ENCODE measurements around the gene POU2F1. TPM values are rescaled to one million over a fixed set of nuclear protein-coding genes. Genes with fewer than 3 reads are reported as not detected.
"Not testable (repeated sequence)": the region's sequence is repeated elsewhere in the genome, so short reads cannot be mapped to it uniquely, and the experiment has no call there.

The POU2F1 gene
- total RNA-seq, 1 donor from 2014 or later: 7.5 TPM

DNA sequence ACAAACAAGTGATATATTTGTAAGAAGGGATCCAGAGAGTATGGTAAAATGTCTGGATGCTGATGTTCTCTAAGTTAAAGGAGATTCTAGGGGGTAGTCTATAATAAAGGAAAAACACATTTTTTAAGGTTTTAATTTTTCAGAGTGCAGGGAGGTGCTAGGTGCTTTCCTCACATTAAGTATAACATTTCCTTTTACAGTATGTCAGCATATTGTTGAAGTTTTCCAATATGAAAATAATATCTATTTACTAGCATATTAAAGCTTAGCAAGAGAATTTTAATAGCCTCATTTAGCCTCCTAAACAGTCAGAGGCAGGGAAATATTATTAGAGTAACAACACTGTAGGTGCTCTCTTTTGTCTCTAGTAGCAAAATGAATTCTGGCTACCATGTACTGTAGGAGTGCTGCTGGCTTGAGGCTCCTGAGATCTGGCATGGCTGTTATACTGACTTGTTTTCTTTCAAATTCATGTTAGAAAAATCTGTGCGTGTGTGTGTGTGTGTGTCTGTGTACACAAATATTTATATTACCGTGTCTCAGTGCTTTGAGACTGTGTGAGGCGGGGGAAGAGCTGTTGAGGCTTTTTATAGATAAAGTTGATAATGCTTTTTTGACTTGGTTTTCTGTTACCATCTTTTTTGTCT, 71.0 kb downstream of the POU2F1 start:
- intact Hi-C loops (cut with DNase I): no loop called here
- no peak for ATAC-seq

DNA sequence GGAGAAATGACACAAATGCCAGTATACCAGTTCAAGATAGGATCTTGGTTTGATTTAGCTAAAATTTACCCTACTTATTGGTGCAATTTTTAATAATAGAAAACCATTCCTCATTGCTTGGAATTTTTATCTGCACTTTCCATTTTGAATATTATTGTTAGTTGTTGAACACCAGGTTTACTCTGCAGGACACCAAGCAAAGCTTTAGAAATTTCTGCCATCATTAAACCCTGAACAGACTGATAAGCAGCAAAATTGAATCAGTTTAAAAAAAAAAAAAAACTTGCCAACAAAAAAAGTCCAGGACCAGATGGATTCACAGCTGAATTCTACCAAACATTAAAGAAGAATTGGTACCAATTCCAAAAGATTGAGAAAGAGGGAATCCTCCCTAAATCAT, 71.5 kb downstream of the POU2F1 start:
- ATAC-seq (no peak), DNase-seq (ENCODE audit: missing footprints) (no peak)
- intact Hi-C loops (cut with DNase I): no loop called here

More for the DNA sequence above, 71.0 kb downstream of the POU2F1 start:
- DNase-seq (ENCODE audit: missing footprints): no peak

DNA sequence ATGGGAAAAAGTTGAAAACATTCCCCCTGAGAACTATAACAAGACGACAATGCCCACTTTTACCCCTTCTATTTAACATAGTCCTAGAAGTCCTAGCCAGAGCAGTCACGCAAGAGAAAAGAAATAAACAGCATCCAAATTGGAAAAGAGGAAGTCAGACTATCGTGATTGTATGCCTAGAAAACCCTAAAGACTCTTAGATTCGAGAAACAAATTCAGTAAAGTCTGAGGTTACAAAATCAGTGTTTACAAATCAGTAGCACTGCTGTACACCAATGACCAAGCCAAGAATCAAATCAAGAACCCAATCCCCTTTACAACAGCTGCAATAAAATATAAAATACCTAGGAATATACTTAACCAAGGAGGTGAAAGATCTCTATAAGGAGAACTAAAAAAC, 72.4 kb downstream of the POU2F1 start:
- ATAC-seq (no peak), DNase-seq (ENCODE audit: missing footprints) (no peak)
- intact Hi-C loops (cut with DNase I): no loop called here

DNA sequence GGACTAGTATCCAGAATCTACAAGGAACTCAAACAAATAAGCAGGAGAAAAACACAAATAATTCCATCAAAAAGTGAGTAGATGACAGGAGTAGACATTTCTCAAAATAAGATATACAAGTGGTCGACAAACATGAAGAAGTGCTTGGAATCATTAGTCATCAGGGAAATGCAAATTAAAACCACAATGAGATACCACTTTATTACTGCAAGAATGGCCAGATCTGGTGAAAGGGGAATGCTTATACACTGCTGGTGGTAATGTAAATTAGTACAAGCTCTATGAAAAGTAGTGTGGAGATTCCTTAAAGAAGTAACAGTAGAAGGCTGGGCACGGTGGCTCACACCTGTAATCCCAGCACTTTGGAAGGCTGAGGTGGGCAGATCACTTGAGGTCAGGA, 73.8 kb downstream of the POU2F1 start:
- DNase-seq (ENCODE audit: missing footprints) (no peak), ATAC-seq (no peak)
- intact Hi-C loops (cut with DNase I): no loop called here

DNA sequence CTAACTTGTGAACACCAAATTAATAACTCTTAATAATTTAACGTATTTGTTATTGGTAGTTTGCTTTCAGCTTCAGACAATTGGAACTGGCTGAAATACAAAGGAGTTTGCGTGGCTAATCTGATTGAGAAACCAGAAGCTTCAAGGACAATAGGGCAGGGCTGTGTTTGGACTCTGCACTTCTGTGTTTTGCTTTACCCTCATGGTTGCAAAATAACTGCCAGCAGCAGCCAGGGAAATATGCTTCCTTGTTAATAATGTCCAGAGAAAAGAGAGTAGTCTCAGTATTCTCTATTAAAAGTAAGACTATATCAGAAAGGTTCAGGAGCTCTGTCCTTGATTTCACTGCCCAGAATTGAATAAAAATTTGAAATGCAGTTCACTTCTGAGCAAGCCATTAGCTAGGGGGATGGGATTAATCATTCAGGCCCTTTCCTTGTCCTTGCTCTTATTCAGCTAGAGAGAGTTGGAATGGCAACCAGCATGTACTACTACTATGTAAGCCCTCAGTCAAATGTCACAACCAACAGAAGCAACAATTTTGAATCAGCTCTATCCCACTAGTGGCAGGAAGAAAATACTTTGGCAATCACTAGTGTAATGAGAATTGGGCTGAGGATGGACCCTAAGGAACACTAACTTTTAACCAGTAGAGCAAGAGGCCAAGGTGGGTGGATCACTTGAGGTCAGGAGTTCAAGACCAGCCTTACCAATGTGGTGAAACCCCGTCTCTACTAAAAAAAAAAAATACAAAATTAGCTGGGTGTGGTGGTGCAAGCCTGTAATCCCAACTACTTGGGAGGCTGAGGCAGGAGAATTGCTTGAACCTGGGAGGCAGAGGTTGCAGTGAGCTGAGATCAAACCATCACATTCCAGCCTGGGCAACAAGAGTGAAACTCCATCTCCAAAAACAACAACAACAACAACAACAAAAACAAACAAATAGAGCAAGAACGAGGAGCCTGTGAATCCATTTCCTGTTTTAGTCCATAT, 76.8 kb downstream of the POU2F1 start:
- peak; percentile 79 for ATAC-seq
- intact Hi-C loops (cut with DNase I): no loop called here
- DNase-seq (ENCODE audit: missing footprints): no peak

DNA sequence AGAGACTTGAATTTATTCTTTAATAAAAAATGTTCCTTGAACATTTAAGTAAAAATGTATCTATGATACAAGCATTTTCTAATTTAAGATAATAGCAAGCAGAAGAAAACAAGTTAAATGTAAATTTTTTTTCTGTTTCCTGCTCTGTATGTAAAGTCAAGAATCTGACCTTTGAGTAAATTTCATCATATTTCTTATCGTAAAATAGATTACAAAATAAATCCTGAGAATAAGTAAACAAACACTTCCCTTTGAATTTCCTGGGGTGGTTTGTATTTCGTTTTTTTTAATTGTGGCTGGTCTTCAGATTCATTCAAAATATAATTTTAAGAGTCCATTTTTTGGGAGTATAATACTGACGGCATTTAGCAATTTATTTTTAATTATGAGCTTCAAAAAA, 77.6 kb downstream of the POU2F1 start:
- intact Hi-C loops (cut with DNase I): no loop called here
- ATAC-seq: no peak
- no peak for DNase-seq (ENCODE audit: missing footprints)

DNA sequence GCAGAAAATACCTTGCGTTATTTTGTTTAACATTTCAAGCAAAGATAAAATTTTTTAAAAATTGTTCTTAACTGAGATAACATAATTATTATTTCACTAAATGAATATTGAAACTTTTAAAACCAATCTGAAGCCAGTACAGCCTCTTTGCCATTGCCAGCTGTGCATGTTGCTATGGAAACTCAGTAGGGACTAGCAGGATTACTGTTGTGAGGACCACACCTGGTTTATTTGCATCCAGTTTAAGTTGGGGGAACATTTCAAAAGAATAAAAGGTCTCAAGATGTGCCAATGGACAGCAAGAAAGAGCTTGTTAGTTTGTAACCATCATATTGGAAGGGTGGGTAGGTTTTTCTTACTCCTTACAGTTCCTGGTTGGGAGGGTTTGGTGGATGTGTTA, 80.7 kb downstream of the POU2F1 start:
- intact Hi-C loops (cut with DNase I): no loop called here
- ATAC-seq (no peak), DNase-seq (ENCODE audit: missing footprints) (no peak)

DNA sequence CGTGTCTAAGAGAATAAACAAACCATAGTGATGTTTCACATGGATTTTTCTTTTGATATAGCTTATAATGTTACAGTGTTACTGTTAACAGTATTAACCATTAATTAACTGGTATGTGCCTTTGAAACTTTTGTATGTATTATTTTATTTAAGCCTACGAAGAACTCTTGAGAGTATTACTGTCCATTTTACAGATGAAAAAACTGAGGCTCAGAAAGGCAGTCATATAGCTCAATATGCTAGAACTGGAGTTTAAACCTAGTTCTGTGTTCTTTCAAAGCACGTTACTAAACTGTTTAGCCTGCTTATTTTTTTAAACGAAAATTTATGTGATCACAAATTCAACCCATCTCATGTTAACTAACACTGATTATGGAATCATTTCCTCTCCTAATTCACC, 83.5 kb downstream of the POU2F1 start:
- intact Hi-C loops (cut with DNase I): no loop called here
- ATAC-seq (no peak), DNase-seq (ENCODE audit: missing footprints) (no peak)

DNA sequence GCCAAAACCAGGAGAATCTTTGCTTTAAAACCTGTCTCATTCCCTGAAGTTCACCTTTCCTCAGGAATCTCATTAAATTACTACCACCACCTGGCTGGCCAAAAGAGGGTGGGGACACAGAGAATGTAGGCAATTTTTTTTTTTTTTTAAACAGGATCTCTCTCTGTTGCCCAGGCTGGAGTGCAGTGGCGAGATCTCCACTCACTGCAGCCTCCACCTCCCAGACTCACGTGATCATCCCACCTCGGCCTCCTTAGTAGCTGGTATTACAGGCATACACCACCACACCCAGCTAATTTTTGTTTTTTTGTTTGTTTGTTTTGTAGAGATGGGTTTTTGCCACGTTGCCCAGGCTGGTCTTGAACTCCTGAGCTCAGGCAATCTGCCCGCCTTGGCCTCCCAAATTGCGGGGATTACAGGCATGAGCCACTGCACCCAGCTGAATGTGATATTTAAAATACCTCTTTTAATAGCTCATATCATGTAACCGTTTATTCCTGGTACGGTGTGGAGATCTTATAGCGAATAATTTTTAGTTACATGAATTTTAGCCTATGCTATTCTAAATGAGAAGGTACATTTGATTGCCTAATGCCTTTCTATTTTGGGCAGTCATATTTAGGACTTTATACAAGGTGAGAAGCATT, 84.5 kb downstream of the POU2F1 start:
- DNase-seq (ENCODE audit: missing footprints) (no peak), ATAC-seq (no peak)
- intact Hi-C loops (cut with DNase I): no loop called here

DNA sequence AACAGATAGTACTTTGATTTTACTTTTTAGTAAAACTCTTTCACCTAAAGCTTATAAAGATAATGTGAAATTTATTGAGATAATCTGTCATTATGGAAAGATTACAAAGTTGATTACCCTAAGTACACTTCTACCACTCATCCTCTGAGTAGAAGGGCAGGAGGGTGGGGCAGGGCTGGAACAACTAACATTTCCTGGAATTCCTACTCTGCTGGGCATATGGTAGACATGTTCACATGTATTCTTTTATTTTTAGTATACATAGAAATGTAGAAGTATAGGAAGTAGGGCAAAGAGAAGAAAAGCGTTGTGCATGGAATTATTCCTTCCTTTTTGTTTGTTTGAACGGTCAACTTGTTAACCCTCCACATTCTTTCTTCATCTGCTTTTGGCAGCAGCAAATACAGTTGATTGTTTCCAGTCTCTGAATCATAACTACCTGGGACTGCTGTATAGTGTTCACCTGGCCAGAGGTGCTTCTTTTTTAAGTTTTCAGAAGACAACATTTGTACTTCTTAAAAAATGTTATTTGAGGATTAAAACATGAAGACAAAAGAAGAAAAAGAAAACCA, 85.1 kb downstream of the POU2F1 start:
- DNase-seq (ENCODE audit: missing footprints) (no peak), ATAC-seq (no peak)
- intact Hi-C loops (cut with DNase I): no loop called here

DNA sequence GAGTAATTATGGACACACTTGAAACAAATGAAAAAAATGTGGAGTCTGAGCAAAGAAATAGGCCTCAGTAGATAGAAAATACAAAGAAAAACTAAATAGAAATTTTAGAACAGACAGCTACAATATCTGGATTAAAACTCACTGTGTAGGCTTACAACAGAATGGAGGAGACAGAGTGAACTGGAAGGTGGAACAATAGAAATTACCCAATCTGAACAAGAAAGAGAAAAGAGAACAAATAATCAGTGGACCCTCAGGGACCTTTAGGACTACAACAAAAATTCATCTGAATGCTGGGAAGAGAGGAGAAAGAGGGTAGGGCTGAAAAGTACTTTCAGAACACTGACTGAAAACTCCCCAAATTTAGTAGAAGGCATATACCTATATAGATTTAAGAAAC, 90.0 kb downstream of the POU2F1 start:
- intact Hi-C loops (cut with DNase I): no loop called here
- DNase-seq (ENCODE audit: missing footprints) (no peak), ATAC-seq (no peak)

DNA sequence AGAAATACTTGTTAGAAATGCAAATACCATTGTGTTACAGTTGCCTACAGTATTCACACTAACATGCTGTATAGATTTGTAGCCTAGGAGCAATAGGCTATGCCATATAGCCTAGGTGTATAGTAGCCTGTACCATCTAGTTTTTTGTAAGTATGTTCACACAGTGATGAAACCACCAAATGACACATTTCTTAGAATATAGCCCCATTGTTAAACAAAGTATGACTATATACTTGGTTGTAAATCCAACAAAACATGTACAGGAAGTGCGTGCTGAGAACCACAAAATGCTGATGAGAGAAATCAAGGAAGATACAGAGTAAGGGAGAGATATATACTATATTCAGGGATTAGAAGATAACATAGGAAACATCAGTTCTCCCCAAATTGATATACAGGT, 92.2 kb downstream of the POU2F1 start:
- DNase-seq (ENCODE audit: missing footprints) (no peak), ATAC-seq (no peak)
- intact Hi-C loops (cut with DNase I): no loop called here

DNA sequence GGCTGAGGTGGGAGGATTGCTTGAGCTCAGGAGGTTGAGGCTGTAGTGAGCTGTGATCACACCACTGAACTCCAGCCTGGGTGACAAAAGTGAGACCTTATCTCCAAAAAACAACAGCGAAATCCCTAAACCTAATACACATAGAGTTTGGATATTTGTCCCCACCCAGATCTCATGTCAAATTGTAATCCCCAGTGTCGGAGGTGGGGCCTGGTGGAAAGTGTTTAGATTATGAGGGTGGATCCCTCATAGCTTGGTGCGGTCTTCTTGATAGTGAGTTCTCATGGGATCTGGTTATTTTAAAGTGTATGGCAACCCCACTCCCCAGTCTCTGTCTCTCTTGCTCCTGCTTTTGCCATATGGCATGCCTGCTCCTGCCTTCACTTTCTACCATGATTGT, 94.0 kb downstream of the POU2F1 start:
- DNase-seq (ENCODE audit: missing footprints) (no peak), ATAC-seq (no peak)
- intact Hi-C loops (cut with DNase I): no loop called here

DNA sequence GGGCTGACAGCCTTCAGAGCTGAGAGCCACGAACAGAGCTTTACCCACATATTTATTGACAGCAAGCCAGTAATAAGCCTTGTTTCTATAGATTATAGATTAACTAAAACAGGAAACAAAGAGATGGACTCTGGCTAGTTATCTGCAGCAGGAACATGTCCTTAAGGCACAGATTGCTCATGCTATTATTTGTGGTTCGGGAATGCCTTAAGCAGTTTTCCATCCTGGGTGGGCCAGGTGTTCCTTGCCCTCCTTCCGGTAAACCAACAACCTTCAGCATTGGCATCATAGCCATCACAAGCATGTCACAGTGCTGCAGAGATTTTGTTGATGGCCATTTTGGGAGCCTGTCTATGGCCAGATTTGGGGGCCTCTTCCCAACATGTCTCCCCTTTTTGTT, 96.8 kb downstream of the POU2F1 start:
- intact Hi-C loops (cut with DNase I): no loop called here
- no peak for ATAC-seq
- DNase-seq (ENCODE audit: missing footprints): no peak

DNA sequence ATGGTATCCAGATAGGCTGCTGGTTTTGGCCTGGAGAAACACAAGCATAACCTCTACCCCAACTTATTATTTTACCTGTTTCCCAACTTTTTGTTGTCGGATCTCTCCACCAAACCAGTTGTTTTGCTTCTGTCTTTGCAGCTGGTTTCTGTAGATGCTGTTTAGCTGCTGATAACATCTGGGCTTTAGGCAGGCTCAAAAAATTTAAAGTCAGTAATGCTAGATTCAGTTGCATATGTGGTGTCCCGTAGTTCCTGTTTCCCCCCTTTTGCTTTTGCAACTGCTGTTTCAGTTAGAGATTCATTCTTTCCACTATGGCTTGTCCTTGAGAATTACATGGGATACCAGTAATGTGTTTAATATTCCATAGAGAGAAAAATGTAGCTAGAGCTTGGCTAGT, 98.5 kb downstream of the POU2F1 start:
- intact Hi-C loops (cut with DNase I); DNase-seq (ENCODE audit: missing footprints); ATAC-seq: not testable (repeated sequence)

DNA sequence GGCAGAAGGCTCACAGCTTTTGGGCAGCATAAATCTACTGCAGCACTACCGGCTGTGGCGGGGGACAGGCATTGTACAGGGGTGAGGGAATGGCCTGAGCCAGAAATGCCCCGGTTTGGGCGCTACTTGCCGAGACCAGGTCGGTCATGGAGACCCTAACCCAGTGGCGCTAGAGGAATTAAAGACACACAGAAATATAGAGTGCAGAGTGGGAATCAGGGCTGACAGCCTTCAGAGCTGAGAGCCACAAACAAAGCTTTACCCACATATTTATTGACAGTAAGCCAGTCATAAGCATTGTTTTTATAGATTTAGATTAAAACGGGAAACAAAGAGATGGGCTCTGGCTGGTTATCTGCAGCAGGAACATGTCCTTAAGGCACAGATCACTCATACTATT, 101.8 kb downstream of the POU2F1 start:
- ATAC-seq: no peak
- intact Hi-C loops (cut with DNase I): no loop called here
- DNase-seq (ENCODE audit: missing footprints): no peak

DNA sequence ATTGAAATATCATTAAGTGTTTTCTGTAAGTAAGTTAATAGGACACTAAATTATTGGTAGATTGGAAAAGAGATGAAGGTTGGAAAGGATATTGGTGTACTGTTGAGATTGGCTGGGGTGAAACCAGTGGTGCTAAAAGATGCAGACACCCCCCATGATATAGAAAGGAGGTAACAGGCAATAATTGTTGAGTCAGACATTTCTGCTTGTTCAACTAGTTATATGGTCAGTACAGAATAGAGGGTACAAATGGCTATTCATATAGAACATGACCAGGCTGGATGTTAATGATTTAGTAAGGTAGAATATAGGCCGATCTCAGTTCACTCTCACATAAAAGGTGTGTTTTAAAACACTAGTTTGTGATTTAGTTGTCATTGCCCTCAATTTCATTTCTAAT, 104.5 kb downstream of the POU2F1 start:
- DNase-seq (ENCODE audit: missing footprints) (no peak), ATAC-seq (no peak)
- intact Hi-C loops (cut with DNase I): no loop called here

DNA sequence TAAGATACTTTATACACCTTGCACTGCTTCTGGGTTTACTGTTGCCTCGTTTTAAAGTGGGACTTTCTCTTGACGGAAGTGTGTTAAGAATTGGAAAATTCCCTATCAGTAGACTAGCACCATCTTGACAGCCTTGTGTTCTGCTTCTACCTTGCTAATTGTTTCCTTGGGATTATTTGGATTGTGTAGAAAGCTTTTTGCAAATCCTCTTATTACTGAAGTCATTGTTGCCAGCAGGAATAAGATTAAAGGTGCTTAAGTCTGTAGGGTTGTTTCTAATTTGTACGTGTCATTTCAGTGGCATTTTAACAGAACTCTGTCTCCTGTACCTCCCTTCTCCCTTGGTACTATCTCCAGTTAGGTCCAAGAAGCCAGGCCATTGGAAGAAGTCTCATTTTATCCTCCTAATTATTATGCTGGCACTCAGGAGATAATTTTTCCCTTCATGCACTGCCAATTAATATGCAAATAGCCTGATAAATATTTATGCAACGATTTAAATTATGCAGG, 107.7 kb downstream of the POU2F1 start:
- ATAC-seq: no peak
- intact Hi-C loops (cut with DNase I): no loop called here

DNA sequence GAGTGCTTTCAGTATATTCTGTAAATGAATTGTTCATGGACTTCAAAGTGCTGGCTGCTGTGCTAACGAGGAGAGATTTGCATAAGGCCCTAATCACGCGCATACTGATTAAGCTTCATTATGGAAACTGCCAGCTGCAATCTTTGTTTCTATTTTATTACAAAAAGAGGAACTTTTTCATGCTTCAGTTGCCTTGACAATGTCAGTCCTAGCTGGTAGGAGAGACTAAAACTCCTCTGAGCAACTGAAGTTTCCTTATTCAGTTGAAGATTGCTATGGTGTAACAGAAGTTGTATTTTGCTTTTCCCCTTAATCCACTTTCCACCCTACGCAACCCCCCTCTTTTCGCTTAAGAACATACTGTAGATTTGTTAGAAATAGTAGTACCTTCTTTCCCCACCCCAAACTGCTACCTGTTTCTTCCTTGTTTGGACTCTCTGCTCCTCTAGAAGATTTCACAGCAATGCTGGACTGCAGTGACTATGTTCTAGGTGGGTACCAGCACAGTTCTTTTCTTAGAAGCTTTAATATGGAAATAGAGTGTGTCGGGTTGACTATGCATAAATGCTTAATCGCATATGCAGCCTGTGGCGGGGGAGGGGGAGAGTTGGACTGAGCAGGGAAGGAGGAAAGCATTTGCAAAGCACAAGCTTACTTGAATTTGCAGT, 108.3 kb downstream of the POU2F1 start:
- no peak for DNase-seq (ENCODE audit: missing footprints)
- intact Hi-C loops (cut with DNase I): no loop called here

More for the DNA sequence above, 107.7 kb downstream of the POU2F1 start:
- DNase-seq (ENCODE audit: missing footprints): no peak

More for the DNA sequence above, 108.3 kb downstream of the POU2F1 start:
- no peak for ATAC-seq
